Measurements from ENCODE around the gene FAM124B. TPM values are rescaled to one million over a fixed set of nuclear protein-coding genes. Genes with fewer than 3 reads are reported as not detected.

Gene FAM124B
- total and polyA plus RNA-seq, 3 donors from 2014 or later: 0.37 to 0.80 (median 0.39) TPM

DNA sequence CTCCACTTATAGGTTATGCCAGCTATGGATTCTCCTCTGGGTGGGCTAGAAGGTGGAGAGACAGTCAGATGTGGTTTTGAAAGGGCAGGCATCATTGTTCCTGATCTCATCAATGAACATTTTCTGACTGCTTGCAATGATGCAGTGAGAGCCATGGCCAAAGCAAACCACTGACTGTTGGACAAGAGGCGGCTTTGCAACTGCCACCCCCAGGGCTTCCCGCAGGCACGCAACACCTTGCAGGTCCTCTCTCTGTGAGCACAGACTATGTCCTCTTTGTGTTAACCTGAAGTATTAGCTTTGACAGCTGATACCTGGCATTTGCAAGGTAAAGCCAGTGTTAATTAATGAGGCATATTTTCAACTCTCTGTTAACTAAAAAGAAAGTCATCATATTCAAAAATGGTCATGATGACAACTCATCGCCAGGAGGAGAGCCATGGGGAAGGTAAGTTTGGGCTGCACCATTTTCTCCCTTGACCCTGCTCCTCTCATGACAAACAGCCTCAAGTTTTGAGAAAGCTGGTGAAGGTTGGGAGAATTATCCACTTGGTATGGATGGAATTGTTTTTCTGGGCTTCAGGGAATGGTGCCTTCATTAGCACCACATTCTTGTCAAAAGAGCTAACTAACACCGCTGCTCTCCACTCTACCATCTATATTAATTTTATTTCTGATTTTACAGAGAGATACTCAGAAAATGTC is 14.9 kb upstream of the FAM124B start:
- Histone ChIP-seq H3K36me3 (ENCODE audit: low read depth, missing control alignments) (no peaks in the 10 kb centered on the region), H3K4me3 (no peak overlapping the region), H3K27me3 (no peaks in the 10 kb centered on the region), H3K4me1 (no peaks in the 10 kb centered on the region), H3K9me3 (no peaks in the 10 kb centered on the region), H3K27ac (no peak overlapping the region)
- no peak for DNase-seq
- 85 to 93% methylated on average over 4 to 5 of the region's 5 CpGs for WGBS, 2 donors
- intact Hi-C loops (cut with DNase I; ENCODE audit: low total_unique reads): no loop called here
- TF ChIP-seq POLR2A (IDR thresholded peaks at IDR 0.05): no peak
- no peak for TF ChIP-seq CTCF (IDR thresholded peaks at IDR 0.05)

- no peaks in the 10 kb centered on the region for H3K27me3 ChIP-seq
- intact Hi-C loops (cut with DNase I; ENCODE audit: low total_unique reads): no loop called here
Observed at GRCh38 chr2:224413381-224413780, 11.5 kb upstream of the FAM124B start.

DNA sequence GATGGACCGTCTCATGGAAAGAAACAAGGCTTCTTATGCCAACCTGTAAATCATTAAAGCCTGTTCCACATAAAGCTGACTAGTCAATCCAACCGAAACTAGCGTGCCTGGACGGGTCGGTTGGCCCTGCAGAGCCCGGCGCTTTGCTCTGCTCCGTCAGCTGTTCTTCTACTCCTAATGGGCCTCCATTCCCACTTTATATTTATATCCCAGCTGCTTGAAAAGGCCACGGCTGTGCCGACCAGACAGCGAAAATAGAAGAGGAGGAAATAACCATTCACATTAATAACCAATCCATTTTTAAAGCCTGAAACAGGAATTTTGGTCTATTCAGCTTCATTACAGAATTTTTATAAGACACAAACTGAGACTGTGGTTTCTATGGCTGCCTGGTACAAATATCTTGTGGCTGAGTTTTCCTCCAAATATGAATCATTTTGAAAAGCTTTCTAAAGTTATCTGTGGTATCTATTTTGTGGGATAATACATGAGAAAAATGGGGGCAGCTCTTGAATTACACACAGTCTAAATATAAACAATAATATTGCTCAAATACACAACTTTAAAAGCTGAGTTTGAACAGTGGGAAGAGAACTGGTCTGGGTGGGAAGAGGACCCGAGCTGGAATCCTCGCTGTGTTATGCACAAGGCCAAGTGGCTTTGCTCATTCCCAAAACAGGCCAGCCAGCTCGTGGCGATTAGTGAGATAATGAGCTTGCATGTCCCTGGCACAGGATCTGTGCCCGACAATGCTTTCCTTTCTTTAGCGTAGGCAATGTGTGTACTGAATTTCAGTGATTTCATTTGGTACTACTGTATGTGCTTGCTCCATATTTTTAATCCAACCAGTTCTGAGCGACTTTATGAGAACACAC is 10.5 kb upstream of the FAM124B start:
- intact Hi-C loops (cut with DNase I; ENCODE audit: low total_unique reads): no loop called here

More at GRCh38 chr2:224413381-224413780, 11.5 kb upstream of the FAM124B start:
- Histone ChIP-seq H3K9me3 (no peaks in the 10 kb centered on the region), H3K4me3 (no peak overlapping the region), H3K4me1 (no peaks in the 10 kb centered on the region), H3K36me3 (ENCODE audit: low read depth, missing control alignments) (no peaks in the 10 kb centered on the region), H3K27ac (no peak overlapping the region)
- DNase-seq: no peak
- no peak for TF ChIP-seq POLR2A (IDR thresholded peaks at IDR 0.05)
- TF ChIP-seq CTCF (IDR thresholded peaks at IDR 0.05): no peak
- 68 to 88% methylated on average over 2 of the region's 2 CpGs for WGBS, 2 donors

DNA sequence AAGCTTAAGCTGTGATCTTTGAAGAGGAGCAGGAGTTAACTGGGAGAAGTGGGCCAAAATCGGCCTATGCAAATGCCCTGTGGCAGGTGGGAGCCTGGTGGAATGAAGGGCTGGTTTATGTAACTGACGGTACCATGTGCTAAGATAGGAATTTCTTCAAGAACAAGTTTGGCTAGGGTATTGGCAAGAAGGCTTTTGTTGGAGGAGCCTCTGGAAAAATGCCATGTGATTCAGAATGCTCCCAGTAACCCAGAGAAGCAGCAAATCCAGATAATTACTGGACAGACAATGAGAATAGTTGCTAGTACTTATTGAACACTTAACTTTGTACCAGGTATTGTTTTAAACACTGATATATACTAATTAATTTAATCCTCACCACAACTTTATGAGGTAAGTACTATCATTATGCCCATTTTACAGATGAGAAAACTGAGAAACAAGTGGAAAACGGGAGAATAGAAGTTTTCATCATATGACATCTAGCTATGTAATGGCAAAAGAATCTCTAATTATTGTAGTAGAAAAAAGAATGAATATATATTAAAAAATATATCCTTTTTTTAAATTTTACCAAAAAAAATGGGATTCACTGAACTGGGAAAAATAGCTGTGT is 9.1 kb upstream of the FAM124B start:
- no peak overlapping the region for H3K27ac ChIP-seq
- no peaks in the 10 kb centered on the region for H3K4me1 ChIP-seq
- 96 to 98% methylated on average over 3 of the region's 3 CpGs for WGBS, 2 donors
- no peak for DNase-seq
- H3K4me3 ChIP-seq: no peak overlapping the region
- intact Hi-C loops (cut with DNase I; ENCODE audit: low total_unique reads): no loop called here
- no peaks in the 10 kb centered on the region for H3K36me3 ChIP-seq (ENCODE audit: low read depth, missing control alignments)
- no peaks in the 10 kb centered on the region for H3K9me3 ChIP-seq
- TF ChIP-seq CTCF (IDR thresholded peaks at IDR 0.05): no peak
- no peak for TF ChIP-seq POLR2A (IDR thresholded peaks at IDR 0.05)
- no peaks in the 10 kb centered on the region for H3K27me3 ChIP-seq

More for the DNA sequence above, 10.5 kb upstream of the FAM124B start:
- no peak overlapping the region for H3K4me3 ChIP-seq
- H3K27ac ChIP-seq: no peak overlapping the region
- H3K9me3 ChIP-seq: no peaks in the 10 kb centered on the region
- H3K27me3 ChIP-seq: no peaks in the 10 kb centered on the region
- H3K4me1 ChIP-seq: no peaks in the 10 kb centered on the region
- H3K36me3 ChIP-seq (ENCODE audit: low read depth, missing control alignments): no peaks in the 10 kb centered on the region
- no peak for DNase-seq
- TF ChIP-seq CTCF (IDR thresholded peaks at IDR 0.05): no peak
- TF ChIP-seq POLR2A (IDR thresholded peaks at IDR 0.05): no peak
- WGBS, 2 donors: 77 to 83% methylated on average over 18 of the region's 18 CpGs

All from testis (tissue), 3 donors.